ENCODE results near the gene ATG10. TPM values are rescaled to one million over a fixed set of nuclear protein-coding genes. Genes with fewer than 3 reads are reported as not detected.
"Not testable (repeated sequence)": the region's sequence is repeated elsewhere in the genome, so short reads cannot be mapped to it uniquely, and the experiment has no call there.

Gene ATG10
- polyA plus RNA-seq, 1 donor from 2014 or later, result 12.1 TPM

DNA sequence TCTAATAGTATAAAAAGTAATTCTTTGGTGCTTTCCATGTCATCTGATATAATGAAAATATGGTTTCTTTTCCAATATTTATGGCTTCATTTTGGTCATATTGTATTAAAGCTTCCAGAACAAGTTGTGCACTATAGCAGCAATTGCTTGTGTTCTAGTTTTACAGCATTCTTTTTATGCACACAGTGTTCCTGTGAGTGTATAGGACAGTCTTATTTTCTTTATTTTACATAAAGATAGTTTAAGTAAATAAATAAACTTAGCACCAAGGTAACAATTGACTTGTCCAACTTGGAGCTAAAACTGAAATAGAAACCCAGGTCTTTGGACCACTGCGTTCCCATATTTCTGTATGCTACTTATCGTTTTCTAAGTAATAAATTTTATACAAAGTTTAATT is 38.9 kb downstream of the ATG10 start:
- H3K27me3 ChIP-seq (ENCODE audit: insufficient read depth, low read depth, low read length), result no peaks in the 10 kb centered on the region
- no peaks in the 10 kb centered on the region for H3K9me3 ChIP-seq (ENCODE audit: low read length)
- no peaks in the 10 kb centered on the region for H4K20me1 ChIP-seq (ENCODE audit: insufficient read depth)
- H3K9me2 ChIP-seq (ENCODE audit: insufficient read depth, low read length), result no peaks in the 10 kb centered on the region
- no peak overlapping the region for H3K9ac ChIP-seq (ENCODE audit: low read length)
- no peak overlapping the region for H3K27ac ChIP-seq (ENCODE audit: low read length)
- no peak overlapping the region for H2AFZ ChIP-seq (ENCODE audit: low read depth, low read length)
- no peaks in the 10 kb centered on the region for H3K79me2 ChIP-seq (replicated peaks; ENCODE audit: insufficient read depth, low read length)
- no peak overlapping the region for H3K4me3 ChIP-seq (ENCODE audit: low read length)
- no peaks in the 10 kb centered on the region for H3K36me3 ChIP-seq (ENCODE audit: insufficient read depth, low read length)
- no peak overlapping the region for H3K4me2 ChIP-seq (ENCODE audit: low read length)
- H3F3A ChIP-seq (ENCODE audit: insufficient read depth, low read length, poor library complexity, severe bottlenecking), result no peaks in the 10 kb centered on the region
- no peak for TF ChIP-seq SMC3 (conservative IDR thresholded peaks at IDR 0.05; ENCODE audit: poor library complexity)
- TF ChIP-seq, protein P1, sequence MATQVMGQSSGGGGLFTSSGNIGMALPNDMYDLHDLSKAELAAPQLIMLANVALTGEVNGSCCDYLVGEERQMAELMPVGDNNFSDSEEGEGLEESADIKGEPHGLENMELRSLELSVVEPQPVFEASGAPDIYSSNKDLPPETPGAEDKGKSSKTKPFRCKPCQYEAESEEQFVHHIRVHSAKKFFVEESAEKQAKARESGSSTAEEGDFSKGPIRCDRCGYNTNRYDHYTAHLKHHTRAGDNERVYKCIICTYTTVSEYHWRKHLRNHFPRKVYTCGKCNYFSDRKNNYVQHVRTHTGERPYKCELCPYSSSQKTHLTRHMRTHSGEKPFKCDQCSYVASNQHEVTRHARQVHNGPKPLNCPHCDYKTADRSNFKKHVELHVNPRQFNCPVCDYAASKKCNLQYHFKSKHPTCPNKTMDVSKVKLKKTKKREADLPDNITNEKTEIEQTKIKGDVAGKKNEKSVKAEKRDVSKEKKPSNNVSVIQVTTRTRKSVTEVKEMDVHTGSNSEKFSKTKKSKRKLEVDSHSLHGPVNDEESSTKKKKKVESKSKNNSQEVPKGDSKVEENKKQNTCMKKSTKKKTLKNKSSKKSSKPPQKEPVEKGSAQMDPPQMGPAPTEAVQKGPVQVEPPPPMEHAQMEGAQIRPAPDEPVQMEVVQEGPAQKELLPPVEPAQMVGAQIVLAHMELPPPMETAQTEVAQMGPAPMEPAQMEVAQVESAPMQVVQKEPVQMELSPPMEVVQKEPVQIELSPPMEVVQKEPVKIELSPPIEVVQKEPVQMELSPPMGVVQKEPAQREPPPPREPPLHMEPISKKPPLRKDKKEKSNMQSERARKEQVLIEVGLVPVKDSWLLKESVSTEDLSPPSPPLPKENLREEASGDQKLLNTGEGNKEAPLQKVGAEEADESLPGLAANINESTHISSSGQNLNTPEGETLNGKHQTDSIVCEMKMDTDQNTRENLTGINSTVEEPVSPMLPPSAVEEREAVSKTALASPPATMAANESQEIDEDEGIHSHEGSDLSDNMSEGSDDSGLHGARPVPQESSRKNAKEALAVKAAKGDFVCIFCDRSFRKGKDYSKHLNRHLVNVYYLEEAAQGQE (IDR thresholded peaks at IDR 0.05; ENCODE audit: borderline replicate concordance), result no peak
- TF ChIP-seq, protein P2, sequence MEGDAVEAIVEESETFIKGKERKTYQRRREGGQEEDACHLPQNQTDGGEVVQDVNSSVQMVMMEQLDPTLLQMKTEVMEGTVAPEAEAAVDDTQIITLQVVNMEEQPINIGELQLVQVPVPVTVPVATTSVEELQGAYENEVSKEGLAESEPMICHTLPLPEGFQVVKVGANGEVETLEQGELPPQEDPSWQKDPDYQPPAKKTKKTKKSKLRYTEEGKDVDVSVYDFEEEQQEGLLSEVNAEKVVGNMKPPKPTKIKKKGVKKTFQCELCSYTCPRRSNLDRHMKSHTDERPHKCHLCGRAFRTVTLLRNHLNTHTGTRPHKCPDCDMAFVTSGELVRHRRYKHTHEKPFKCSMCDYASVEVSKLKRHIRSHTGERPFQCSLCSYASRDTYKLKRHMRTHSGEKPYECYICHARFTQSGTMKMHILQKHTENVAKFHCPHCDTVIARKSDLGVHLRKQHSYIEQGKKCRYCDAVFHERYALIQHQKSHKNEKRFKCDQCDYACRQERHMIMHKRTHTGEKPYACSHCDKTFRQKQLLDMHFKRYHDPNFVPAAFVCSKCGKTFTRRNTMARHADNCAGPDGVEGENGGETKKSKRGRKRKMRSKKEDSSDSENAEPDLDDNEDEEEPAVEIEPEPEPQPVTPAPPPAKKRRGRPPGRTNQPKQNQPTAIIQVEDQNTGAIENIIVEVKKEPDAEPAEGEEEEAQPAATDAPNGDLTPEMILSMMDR (IDR thresholded peaks at IDR 0.05; ENCODE audit: poor library complexity, severe bottlenecking), result no peak
- no peak for TF ChIP-seq RAD21 (conservative IDR thresholded peaks at IDR 0.05)
- no peak for TF ChIP-seq MXI1 (conservative IDR thresholded peaks at IDR 0.05; ENCODE audit: poor library complexity, severe bottlenecking)
- TF ChIP-seq TAF1 (IDR thresholded peaks at IDR 0.05; ENCODE audit: low read depth), result no peak
- no peak for TF ChIP-seq POLR2AphosphoS5 (IDR thresholded peaks at IDR 0.05)
- TF ChIP-seq EZH2 (IDR thresholded peaks at IDR 0.05; ENCODE audit: borderline replicate concordance, insufficient read depth, low read length, poor library complexity, severe bottlenecking), result no peak
- TF ChIP-seq EP300 (conservative IDR thresholded peaks at IDR 0.05; ENCODE audit: poor library complexity, severe bottlenecking), result no peak

DNA sequence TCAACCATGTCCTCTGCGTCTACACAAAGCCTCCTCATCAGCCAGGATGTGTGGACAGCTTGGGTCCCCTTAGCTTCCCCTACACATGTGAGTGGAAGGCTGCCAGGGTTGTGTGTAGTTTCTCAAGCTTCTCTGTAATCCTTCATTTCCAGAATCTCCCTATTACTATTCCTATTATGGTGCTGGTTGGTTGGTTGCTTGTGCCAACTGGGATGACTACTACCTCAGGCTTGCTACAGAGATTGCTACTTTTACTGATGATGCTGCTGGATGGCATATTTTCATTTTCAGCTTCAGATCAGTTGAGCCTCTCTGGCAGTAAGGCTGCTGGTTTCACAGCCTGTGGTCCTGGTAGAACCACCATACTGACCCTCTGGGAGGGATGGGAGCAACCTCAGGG is 39.9 kb downstream of the ATG10 start:
- Histone ChIP-seq H3K36me3 (ENCODE audit: insufficient read depth, low read length) (no peaks in the 10 kb centered on the region), H3K27me3 (ENCODE audit: insufficient read depth, low read depth, low read length) (no peaks in the 10 kb centered on the region), H3K9ac (ENCODE audit: low read length) (no peak overlapping the region), H3K4me3 (ENCODE audit: low read length) (no peak overlapping the region), H3K79me2 (replicated peaks; ENCODE audit: insufficient read depth, low read length) (no peaks in the 10 kb centered on the region), H3F3A (ENCODE audit: insufficient read depth, low read length, poor library complexity, severe bottlenecking) (no peaks in the 10 kb centered on the region), H3K9me2 (ENCODE audit: insufficient read depth, low read length) (no peaks in the 10 kb centered on the region), H2AFZ (ENCODE audit: low read depth, low read length) (no peak overlapping the region), H4K20me1 (ENCODE audit: insufficient read depth) (no peaks in the 10 kb centered on the region), H3K9me3 (ENCODE audit: low read length) (no peaks in the 10 kb centered on the region), H3K27ac (ENCODE audit: low read length) (no peak overlapping the region), H3K4me2 (ENCODE audit: low read length) (no peak overlapping the region)
- TF ChIP-seq, protein P2 (IDR thresholded peaks at IDR 0.05; ENCODE audit: poor library complexity, severe bottlenecking), result no peak
- TF ChIP-seq, protein P1 (IDR thresholded peaks at IDR 0.05; ENCODE audit: borderline replicate concordance), result no peak
- TF ChIP-seq EZH2 (IDR thresholded peaks at IDR 0.05; ENCODE audit: borderline replicate concordance, insufficient read depth, low read length, poor library complexity, severe bottlenecking) (no peak), POLR2AphosphoS5 (IDR thresholded peaks at IDR 0.05) (no peak), RAD21 (conservative IDR thresholded peaks at IDR 0.05) (no peak), TAF1 (IDR thresholded peaks at IDR 0.05; ENCODE audit: low read depth) (no peak), MXI1 (conservative IDR thresholded peaks at IDR 0.05; ENCODE audit: poor library complexity, severe bottlenecking) (no peak), EP300 (conservative IDR thresholded peaks at IDR 0.05; ENCODE audit: poor library complexity, severe bottlenecking) (no peak), SMC3 (conservative IDR thresholded peaks at IDR 0.05; ENCODE audit: poor library complexity) (no peak)

DNA sequence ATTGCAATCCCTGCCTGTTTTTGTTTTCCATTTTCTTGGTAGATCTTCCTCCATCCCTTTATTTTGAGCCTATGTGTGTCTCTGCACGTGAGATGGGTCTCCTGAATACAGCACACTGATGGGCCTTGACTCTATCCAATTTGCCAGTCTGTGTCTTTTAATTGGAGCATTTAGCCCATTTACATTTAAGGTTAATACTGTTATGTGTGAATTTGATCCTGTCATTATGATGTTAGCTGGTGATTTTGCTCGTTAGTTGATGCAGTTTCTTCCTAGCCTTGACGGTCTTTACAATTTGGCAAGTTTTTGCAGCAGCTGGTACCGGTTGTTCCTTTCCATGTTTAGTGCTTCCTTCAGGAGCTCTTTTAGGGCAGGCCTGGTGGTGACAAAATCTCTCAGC is 42.8 kb downstream of the ATG10 start:
- not testable (repeated sequence) for H3K27ac ChIP-seq (ENCODE audit: low read length); H2AFZ ChIP-seq (ENCODE audit: low read depth, low read length); H3K9ac ChIP-seq (ENCODE audit: low read length); H3K4me2 ChIP-seq (ENCODE audit: low read length); H4K20me1 ChIP-seq (ENCODE audit: insufficient read depth); H3K9me3 ChIP-seq (ENCODE audit: low read length); H3K79me2 ChIP-seq (replicated peaks; ENCODE audit: insufficient read depth, low read length); H3K27me3 ChIP-seq (ENCODE audit: insufficient read depth, low read depth, low read length); H3K9me2 ChIP-seq (ENCODE audit: insufficient read depth, low read length); H3K36me3 ChIP-seq (ENCODE audit: insufficient read depth, low read length); H3K4me3 ChIP-seq (ENCODE audit: low read length); H3F3A ChIP-seq (ENCODE audit: insufficient read depth, low read length, poor library complexity, severe bottlenecking)

Measured in neural cell (in vitro differentiated cells).